Trophoblast cell (in vitro differentiated cells and primary cell): ENCODE data around the gene MTUS2.

Source experiments
- DNase-seq, 2 donors: peaks; one replicate each; pipeline ENCODE4 v3.0.0-alpha.2; 2016
- H2AFZ ChIP-seq: 2 replicates; pipeline ENCODE4 v1.6.1; 2013; ENCODE audit warnings: low read length, moderate library complexity, mild to moderate bottlenecking; ENCODE audit not compliant: insufficient read depth, poor library complexity
- H2AK5ac ChIP-seq: 2 replicates; pipeline ENCODE4 v1.6.1; 2013; ENCODE audit warnings: mild to moderate bottlenecking, low read length
- H2BK120ac ChIP-seq: 2 replicates; pipeline ENCODE4 v1.6.1; 2013; ENCODE audit warnings: low read length, mild to moderate bottlenecking, moderate library complexity; ENCODE audit not compliant: insufficient read depth, poor library complexity
- H2BK12ac ChIP-seq: 2 replicates; pipeline ENCODE4 v1.6.1; 2013; ENCODE audit warnings: mild to moderate bottlenecking, low read length, moderate library complexity
- H2BK5ac ChIP-seq: 2 replicates; pipeline ENCODE4 v1.6.1; 2013; ENCODE audit warnings: low read length, low read depth, moderate library complexity, mild to moderate bottlenecking; ENCODE audit not compliant: poor library complexity
- H3K14ac ChIP-seq: 2 replicates; pipeline ENCODE4 v1.6.1; 2013; ENCODE audit warnings: mild to moderate bottlenecking, low read length
- H3K18ac ChIP-seq: 2 replicates; pipeline ENCODE4 v1.6.1; 2013; ENCODE audit warnings: mild to moderate bottlenecking, low read length
- H3K23ac ChIP-seq: 2 replicates; pipeline ENCODE4 v1.6.1; 2013; ENCODE audit warnings: low read length
- H3K27ac ChIP-seq: 2 replicates; pipeline ENCODE4 v1.5.1; 2013; ENCODE audit warnings: low read depth, mild to moderate bottlenecking, inconsistent platforms, low read length, moderate library complexity
- H3K27me3 ChIP-seq: 2 replicates; pipeline ENCODE4 v1.6.1; 2013; ENCODE audit warnings: inconsistent platforms, mild to moderate bottlenecking, low read length, moderate library complexity; ENCODE audit not compliant: insufficient read depth
- H3K36me3 ChIP-seq, 2 experiments: 1 replicate in 1 of 2; 2 replicates in 1 of 2; pipeline ENCODE4 v1.6.1; 2013; ENCODE audit warnings: low read length in 2 of 2, mild to moderate bottlenecking in 2 of 2, moderate library complexity in 1 of 2; ENCODE audit not compliant: insufficient read depth in 2 of 2, control insufficient read depth in 1 of 2
- H3K4ac ChIP-seq: 2 replicates; pipeline ENCODE4 v1.6.1; 2013; ENCODE audit warnings: low read depth, mild to moderate bottlenecking, low read length, moderate library complexity
- H3K4me1 ChIP-seq, 2 experiments: 1 replicate in 1 of 2; 2 replicates in 1 of 2; pipeline ENCODE4 v1.6.1; 2013; ENCODE audit warnings: low read length in 2 of 2, mild to moderate bottlenecking in 2 of 2, moderate library complexity in 1 of 2; ENCODE audit not compliant: insufficient read depth in 2 of 2, control insufficient read depth in 1 of 2
- H3K4me2 ChIP-seq: 2 replicates; pipeline ENCODE4 v1.6.1; 2013; ENCODE audit warnings: inconsistent platforms, mild to moderate bottlenecking, low read length, moderate library complexity
- H3K4me3 ChIP-seq: 2 replicates; pipeline ENCODE4 v1.5.1; 2013; ENCODE audit warnings: mild to moderate bottlenecking, low read depth, low read length, inconsistent platforms
- H3K79me1 ChIP-seq: one replicate; pipeline ENCODE4 v1.6.1; 2013; ENCODE audit warnings: low read length
- H3K79me2 ChIP-seq: 2 replicates; pipeline ENCODE4 v1.6.1; 2013; ENCODE audit warnings: low read length, mild to moderate bottlenecking; ENCODE audit not compliant: control insufficient read depth, insufficient read depth, poor library complexity
- H3K9ac ChIP-seq: 2 replicates; pipeline ENCODE4 v1.6.1; 2013; ENCODE audit warnings: mild to moderate bottlenecking, low read length
- H3K9me3 ChIP-seq: 2 replicates; pipeline ENCODE4 v1.6.1; 2013; ENCODE audit warnings: low read depth, mild to moderate bottlenecking, control low read depth, inconsistent platforms, low read length; ENCODE audit not compliant: insufficient read depth
- H4K12ac ChIP-seq: 2 replicates; pipeline ENCODE4 v1.6.1; 2013; ENCODE audit warnings: low read depth, mild to moderate bottlenecking, low read length, moderate library complexity
- H4K8ac ChIP-seq: 2 replicates; pipeline ENCODE4 v1.6.1; 2013; ENCODE audit warnings: low read depth, mild to moderate bottlenecking, low read length, moderate library complexity
- H4K91ac ChIP-seq: one replicate; pipeline ENCODE4 v1.6.1; 2013; ENCODE audit warnings: low read depth, mild to moderate bottlenecking, low read length, moderate library complexity
- WGBS: extraction: QIAGEN DNeasy Blood & Tissue Kit; methylation state at CpG from one replicate; pipeline ENCODE4 v1.1.7; 2013; ENCODE audit warnings: missing lambda C conversion rate; ENCODE audit not compliant: insufficient read length, insufficient coverage; ENCODE audit errors: extremely low coverage; 5-methylcytosine and 5-hydroxymethylcytosine counted together

Gene MTUS2

DNA sequence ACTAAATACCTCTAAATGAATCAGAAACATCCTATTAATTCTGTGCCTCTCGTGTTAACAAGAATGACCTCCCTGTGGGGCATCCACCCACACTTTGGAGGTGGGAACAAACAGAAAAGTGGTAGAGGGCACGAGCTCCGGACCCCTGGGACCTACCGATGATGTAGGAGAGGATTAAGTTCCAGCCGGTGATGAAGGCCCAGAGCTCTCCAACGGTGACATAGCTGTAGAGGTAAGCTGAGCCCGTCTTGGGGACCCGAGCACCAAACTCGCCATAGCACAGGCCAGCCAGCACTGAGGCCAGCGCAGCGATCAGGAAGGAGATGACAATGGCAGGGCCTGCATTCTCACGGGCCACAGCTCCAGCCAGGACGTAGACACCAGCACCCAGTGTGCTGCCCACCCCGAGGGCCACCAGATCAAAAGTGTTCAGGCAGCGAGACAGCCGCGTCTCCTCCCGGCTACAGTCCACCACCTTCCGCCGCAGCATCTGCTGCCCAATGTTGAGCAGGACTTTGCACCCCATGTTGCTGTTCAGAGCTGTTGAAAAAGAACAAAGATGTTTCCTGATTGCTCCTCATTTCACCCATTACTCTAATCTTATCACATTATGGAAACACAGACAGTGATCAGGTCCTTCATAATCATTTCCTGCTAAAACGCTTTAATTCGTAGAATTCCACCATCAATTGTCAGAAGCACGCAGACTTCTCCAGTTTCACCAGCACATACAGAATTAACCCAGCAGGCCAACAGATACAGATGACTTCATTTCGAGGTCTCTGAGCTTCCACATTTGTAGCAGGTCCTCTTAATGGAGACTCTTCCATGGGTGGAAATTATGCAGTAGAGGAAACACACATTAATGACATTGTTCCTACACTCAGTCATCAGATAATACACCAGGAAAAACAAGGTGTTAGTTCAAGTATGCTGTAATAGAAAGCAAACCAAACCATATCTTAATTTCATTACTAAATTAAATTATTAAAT lies 715.8 kb downstream of the MTUS2 start:
- H3K27me3 ChIP-seq: no peaks in the 10 kb centered on the region
- H3K4ac ChIP-seq: peak overlapping the region; percentile 26
- H3K9ac ChIP-seq: no peak overlapping the region
- no CpG with 5 or more reads among the region's 24 CpGs for WGBS
- peak overlapping the region; percentile 7 for H4K91ac ChIP-seq
- DNase-seq: no peak
- no peak overlapping the region for H4K12ac ChIP-seq
- H2BK120ac ChIP-seq: no peak overlapping the region
- H3K4me3 ChIP-seq: no peak overlapping the region
- no peak overlapping the region for H3K14ac ChIP-seq
- H2AK5ac ChIP-seq: no peak overlapping the region
- no peak overlapping the region for H4K8ac ChIP-seq
- no peak overlapping the region for H3K27ac ChIP-seq
- H3K4me1 ChIP-seq: peaks cover 36 to 47% of the 10 kb centered on the region in 2 experiments
- peaks cover 2% of the 10 kb centered on the region for H3K9me3 ChIP-seq
- peak overlapping the region; percentile 4 for H3K18ac ChIP-seq
- H3K79me1 ChIP-seq: peaks cover 14% of the 10 kb centered on the region
- H3K4me2 ChIP-seq: no peak overlapping the region
- peak overlapping the region; percentile 19 for H2BK12ac ChIP-seq
- no peak overlapping the region for H3K23ac ChIP-seq
- peaks cover 2% of the 10 kb centered on the region for H3K79me2 ChIP-seq
- H2BK5ac ChIP-seq: no peak overlapping the region
- H3K36me3 ChIP-seq: peaks cover 10 to 23% of the 10 kb centered on the region in 2 experiments
- no peak overlapping the region for H2AFZ ChIP-seq

DNA sequence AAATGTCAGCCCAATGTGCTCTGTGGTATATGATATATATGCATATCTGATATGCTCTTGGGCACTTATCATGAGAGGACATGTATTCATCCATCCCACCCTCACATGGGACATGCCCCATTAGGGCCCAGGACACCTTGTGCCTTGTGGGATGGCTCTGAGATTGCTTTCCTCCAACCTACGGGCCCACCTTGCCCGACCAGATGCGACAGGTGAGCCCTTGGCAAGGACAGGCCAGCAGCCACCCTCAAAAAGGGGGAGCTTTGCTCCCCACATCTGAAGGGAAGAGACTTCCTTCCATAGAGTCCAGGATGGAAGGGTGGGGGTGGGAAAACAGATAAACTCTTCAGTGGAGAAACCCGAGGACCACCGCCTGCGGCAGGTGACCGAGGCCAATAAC lies 716.7 kb downstream of the MTUS2 start:
- no peak overlapping the region for H3K4me2 ChIP-seq
- no CpG with 5 or more reads among the region's 7 CpGs for WGBS
- no peak overlapping the region for H2BK5ac ChIP-seq
- peaks cover 34 to 48% of the 10 kb centered on the region in 2 experiments for H3K4me1 ChIP-seq
- DNase-seq: no peak
- peaks cover 2% of the 10 kb centered on the region for H3K79me2 ChIP-seq
- peaks cover 12% of the 10 kb centered on the region for H3K79me1 ChIP-seq
- H4K12ac ChIP-seq: no peak overlapping the region
- no peak overlapping the region for H2AFZ ChIP-seq
- H2BK12ac ChIP-seq: peak overlapping the region; percentile 67
- no peak overlapping the region for H3K4me3 ChIP-seq
- peaks cover 10 to 21% of the 10 kb centered on the region in 2 experiments for H3K36me3 ChIP-seq
- no peak overlapping the region for H3K14ac ChIP-seq
- no peak overlapping the region for H3K23ac ChIP-seq
- H3K9me3 ChIP-seq: peaks cover 2% of the 10 kb centered on the region
- no peak overlapping the region for H3K4ac ChIP-seq
- H2BK120ac ChIP-seq: no peak overlapping the region
- H3K27me3 ChIP-seq: no peaks in the 10 kb centered on the region
- H3K18ac ChIP-seq: peak overlapping the region; percentile 70
- no peak overlapping the region for H4K8ac ChIP-seq
- H2AK5ac ChIP-seq: peak overlapping the region; percentile 58
- no peak overlapping the region for H3K9ac ChIP-seq
- H4K91ac ChIP-seq: peak overlapping the region; percentile 32
- H3K27ac ChIP-seq: no peak overlapping the region

DNA sequence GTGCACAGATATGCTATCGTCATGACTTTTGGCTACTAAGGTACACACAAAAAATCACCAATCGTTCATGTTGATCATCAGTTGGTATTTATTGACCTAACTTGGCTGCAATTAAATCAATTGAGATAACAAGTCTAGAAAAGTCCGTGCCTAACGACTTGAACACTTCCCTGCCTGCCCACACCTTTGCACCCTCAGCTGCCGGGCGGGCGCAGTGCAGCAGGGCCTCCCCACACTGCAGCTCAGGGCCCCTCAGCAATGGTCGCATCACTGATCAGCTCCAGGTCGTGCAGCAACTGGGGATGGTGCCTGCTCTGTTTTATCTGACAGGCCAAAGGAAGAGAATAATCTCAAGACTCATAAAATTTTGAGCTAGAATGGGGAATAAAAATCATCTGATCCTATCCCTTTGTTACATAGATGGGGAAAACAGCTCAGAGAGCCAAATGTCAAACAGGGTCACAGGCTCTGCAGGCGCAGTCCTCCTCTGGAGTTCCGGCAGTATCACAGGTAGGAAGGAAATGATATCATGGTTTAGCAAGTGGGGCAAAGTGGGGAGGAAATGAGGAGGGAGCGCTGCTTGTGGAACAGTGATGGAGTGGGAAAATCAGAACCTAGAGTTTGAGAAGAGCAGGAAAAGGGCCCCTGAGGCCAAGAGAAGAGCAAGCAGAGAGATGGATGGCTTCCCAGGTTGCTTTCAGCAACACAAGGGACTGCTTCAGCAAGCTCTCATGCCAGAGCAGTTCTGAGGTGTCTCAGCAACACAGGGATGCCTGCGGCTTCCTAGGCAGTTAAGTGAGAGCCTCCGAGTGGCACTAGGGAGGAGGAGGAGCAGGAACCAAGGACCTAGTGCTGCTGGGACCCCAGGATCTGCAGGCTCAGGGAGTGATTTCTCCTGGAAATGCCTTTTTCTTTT lies 717.9 kb downstream of the MTUS2 start:
- no peak overlapping the region for H3K4me2 ChIP-seq

DNA sequence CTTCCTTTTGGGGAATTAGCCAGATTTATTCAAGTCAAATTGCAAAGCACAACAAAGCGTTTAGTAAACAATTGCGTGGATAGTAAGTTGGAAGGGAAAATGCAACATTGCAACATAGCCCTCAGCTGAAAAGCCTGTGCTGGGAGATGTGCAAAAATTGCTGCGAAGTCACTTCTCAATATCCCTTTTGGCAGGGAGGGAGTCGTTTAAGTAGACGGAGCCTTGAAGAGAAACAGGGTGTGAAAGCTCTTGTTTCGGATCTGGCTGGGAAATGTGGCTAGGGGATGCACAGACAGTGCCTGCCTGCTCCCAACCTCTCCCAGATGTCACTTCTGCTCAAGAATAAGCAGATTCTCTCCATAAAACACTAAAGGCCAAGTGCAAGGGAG lies 718.5 kb downstream of the MTUS2 start:
- H4K12ac ChIP-seq: no peak overlapping the region
- no peaks in the 10 kb centered on the region for H3K27me3 ChIP-seq
- H4K8ac ChIP-seq: no peak overlapping the region
- H2BK12ac ChIP-seq: peak overlapping the region; percentile 10
- peaks cover 2% of the 10 kb centered on the region for H3K9me3 ChIP-seq
- H3K36me3 ChIP-seq: peaks cover 10 to 19% of the 10 kb centered on the region in 2 experiments
- H3K4me3 ChIP-seq: no peak overlapping the region
- no peak overlapping the region for H3K14ac ChIP-seq
- no peak overlapping the region for H2AK5ac ChIP-seq
- H3K23ac ChIP-seq: no peak overlapping the region
- WGBS: no CpG with 5 or more reads among the region's 6 CpGs
- H3K79me1 ChIP-seq: peaks cover 8% of the 10 kb centered on the region
- H3K27ac ChIP-seq: no peak overlapping the region
- H3K79me2 ChIP-seq: peaks cover 2% of the 10 kb centered on the region
- H3K4me2 ChIP-seq: no peak overlapping the region
- H2BK5ac ChIP-seq: peak overlapping the region; percentile 11
- DNase-seq: no peak
- no peak overlapping the region for H3K9ac ChIP-seq
- peaks cover 34 to 48% of the 10 kb centered on the region in 2 experiments for H3K4me1 ChIP-seq
- no peak overlapping the region for H2AFZ ChIP-seq
- no peak overlapping the region for H4K91ac ChIP-seq
- H2BK120ac ChIP-seq: no peak overlapping the region
- H3K18ac ChIP-seq: peak overlapping the region; percentile 5
- H3K4ac ChIP-seq: no peak overlapping the region

More for the DNA sequence above, 717.9 kb downstream of the MTUS2 start:
- H4K8ac ChIP-seq: no peak overlapping the region
- peaks cover 12% of the 10 kb centered on the region for H3K79me1 ChIP-seq
- H3K9ac ChIP-seq: no peak overlapping the region
- H3K27ac ChIP-seq: no peak overlapping the region
- H3K36me3 ChIP-seq: peaks cover 10 to 21% of the 10 kb centered on the region in 2 experiments
- H2BK5ac ChIP-seq: no peak overlapping the region
- H3K23ac ChIP-seq: no peak overlapping the region
- H4K91ac ChIP-seq: peak overlapping the region; percentile 51
- peaks cover 2% of the 10 kb centered on the region for H3K79me2 ChIP-seq
- H3K14ac ChIP-seq: peak overlapping the region; percentile 27
- H4K12ac ChIP-seq: no peak overlapping the region
- H2AK5ac ChIP-seq: no peak overlapping the region
- no peaks in the 10 kb centered on the region for H3K27me3 ChIP-seq
- peak overlapping the region; percentile 19 for H3K4ac ChIP-seq
- H3K9me3 ChIP-seq: peaks cover 2% of the 10 kb centered on the region
- H3K18ac ChIP-seq: peak overlapping the region; percentile 84
- H3K4me1 ChIP-seq: peaks cover 34 to 46% of the 10 kb centered on the region in 2 experiments
- peak overlapping the region; percentile 64 for H2BK12ac ChIP-seq
- no peak overlapping the region for H2BK120ac ChIP-seq
- DNase-seq: no peak
- no CpG with 5 or more reads among the region's 14 CpGs for WGBS
- H2AFZ ChIP-seq: no peak overlapping the region
- H3K4me3 ChIP-seq: no peak overlapping the region
